Purkinje cell (primary cell): ENCODE results near the gene RABL6. TPM values are rescaled to one million over a fixed set of nuclear protein-coding genes. Genes with fewer than 3 reads are reported as not detected.

ENCODE experiments used
- polyA plus RNA-seq: library from polyadenylated mRNA; unstranded; fragments of >200 nt; fragmentation: Nextera tagmentation; gene quantifications from 2 replicates; pipeline ENCODE4 v1.2.1, GENCODE V29; 2014

Gene RABL6
- 1.2 and 1.9 TPM in 2 replicates for polyA plus RNA-seq

GRCh38 chr9:136807281-136808074 is at the start of gene RABL6:
Gene RABL6 (plus strand): TSS chr9:136807948. CDS start chr9:136808197, 249 bp downstream.

GRCh38 chr9:136764301-136764891 is 43.4 kb upstream of the RABL6 start, which contains the start of gene LCN15:
Gene LCN15 (minus strand): TSS chr9:136764518. CDS start chr9:136764488, 30 bp downstream.

GRCh38 chr9:136790640-136791515 is 16.9 kb upstream of the RABL6 start, which contains the start of gene TMEM141:
Gene TMEM141 (plus strand): TSS chr9:136791344. CDS start chr9:136791371, 27 bp downstream.

GRCh38 chr9:136796238-136796774 is 11.4 kb upstream of the RABL6 start, which contains the start of gene CCDC183:
Gene CCDC183 (plus strand): TSS chr9:136796338. CDS start chr9:136796398, 60 bp downstream.

GRCh38 chr9:136842380-136842948 is 34.7 kb downstream of the RABL6 start, which contains the start of gene AJM1:
Gene AJM1 (plus strand): TSS chr9:136842478. CDS start chr9:136844415, 1,937 bp downstream.

GRCh38 chr9:136849038-136849959 is 41.6 kb downstream of the RABL6 start, which contains the start of gene PHPT1:
Gene PHPT1 (plus strand): TSS chr9:136849409. CDS start chr9:136849431, 22 bp downstream.

GRCh38 chr9:136851941-136852663 is 44.4 kb downstream of the RABL6 start, which contains the start of gene MAMDC4:
Gene MAMDC4 (plus strand): TSS chr9:136852346. CDS start chr9:136852417, 71 bp downstream.

GRCh38 chr9:136885950-136886578 is 78.3 kb downstream of the RABL6 start, which contains the start of gene TRAF2:
Gene TRAF2 (plus strand): TSS chr9:136886516. CDS start chr9:136898741, 12,225 bp downstream.

Other genes with a start within 250 kb of the RABL6 start
- gene EGFL7, start 145.0 kb upstream of the RABL6 start, polyA plus RNA-seq = 6.2 TPM in 1 of 2 replicates, not detected in the other
- gene AGPAT2, start 120.5 kb upstream of the RABL6 start, polyA plus RNA-seq = not detected in 2 replicates
- gene DIPK1B, start 95.4 kb upstream of the RABL6 start, polyA plus RNA-seq = 9.0 and 15.5 TPM in 2 replicates
- not detected in 2 replicates for gene LCN10, start 65.0 kb upstream of the RABL6 start, polyA plus RNA-seq
- not detected in 2 replicates for gene LCN6, start 59.4 kb upstream of the RABL6 start, polyA plus RNA-seq
- 1.1 TPM in 1 of 2 replicates, not detected in the other for gene LCN8, start 49.7 kb upstream of the RABL6 start, polyA plus RNA-seq
- not detected in 2 replicates for gene LCN15, start 43.4 kb upstream of the RABL6 start, polyA plus RNA-seq
- 91.0 and 93.8 TPM in 2 replicates for gene TMEM141, start 16.6 kb upstream of the RABL6 start, polyA plus RNA-seq
- gene CCDC183, start 11.6 kb upstream of the RABL6 start, polyA plus RNA-seq = not detected in 2 replicates
- not detected in 2 replicates for gene AJM1, start 34.5 kb downstream of the RABL6 start, polyA plus RNA-seq
- 274 and 285 TPM in 2 replicates for gene PHPT1, start 41.5 kb downstream of the RABL6 start, polyA plus RNA-seq
- gene MAMDC4, start 44.4 kb downstream of the RABL6 start, polyA plus RNA-seq = 0.12 and 0.14 TPM in 2 replicates
- 421 and 539 TPM in 2 replicates for gene EDF1, start 58.4 kb downstream of the RABL6 start, polyA plus RNA-seq
- 1.1 and 1.4 TPM in 2 replicates for gene TRAF2, start 78.6 kb downstream of the RABL6 start, polyA plus RNA-seq
- gene FBXW5, start 136.8 kb downstream of the RABL6 start, polyA plus RNA-seq = 0.56 and 2.2 TPM in 2 replicates
- gene C8G, start 137.3 kb downstream of the RABL6 start, polyA plus RNA-seq = 0.90 TPM in 1 of 2 replicates, not detected in the other
- gene LCN12, start 144.3 kb downstream of the RABL6 start, polyA plus RNA-seq = not detected in 2 replicates
- 67.9 and 135 TPM in 2 replicates for gene PTGDS, start 169.6 kb downstream of the RABL6 start, polyA plus RNA-seq
- gene LCNL1, start 175.0 kb downstream of the RABL6 start, polyA plus RNA-seq = not detected in 2 replicates
- gene PAXX, start 184.5 kb downstream of the RABL6 start, polyA plus RNA-seq = 4.7 TPM in 2 replicates
- not detected in 2 replicates for gene CLIC3, start 188.6 kb downstream of the RABL6 start, polyA plus RNA-seq
- 0.60 and 0.74 TPM in 2 replicates for gene ABCA2, start 220.3 kb downstream of the RABL6 start, polyA plus RNA-seq
- gene FUT7, start 224.1 kb downstream of the RABL6 start, polyA plus RNA-seq = not detected in 2 replicates
- 10.3 and 19.0 TPM in 2 replicates for gene NPDC1, start 238.2 kb downstream of the RABL6 start, polyA plus RNA-seq
- gene ENTPD2, start 246.1 kb downstream of the RABL6 start, polyA plus RNA-seq = not detected in 2 replicates